K562 (cell line): ENCODE data around the gene MRPL28. TPM values are rescaled to one million over a fixed set of nuclear protein-coding genes. Genes with fewer than 3 reads are reported as not detected.
A peak's percentile ranks its signal among the peaks of the same experiment; 100 is the strongest.

Source experiments
- ARID1B ChIP-seq: fragments of 450-650 bp; IDR thresholded peaks from 2 replicates; pipeline ENCODE4 v1.6.1; 2016; ENCODE audit warnings: antibody characterized with exemption, mild to moderate bottlenecking, inconsistent platforms
- C11orf30 ChIP-seq: fragments of 450-650 bp; IDR thresholded peaks from 2 replicates; pipeline ENCODE4 v1.6.1; 2016; ENCODE audit warnings: low read depth, mild to moderate bottlenecking
- ESRRB ChIP-seq: fragments of 250-450 bp; sonication (Bioruptor Pico); IDR thresholded peaks from 2 replicates; pipeline ENCODE4 v1.5.0; 2020; ENCODE audit warnings: mild to moderate bottlenecking, moderate library complexity, borderline replicate concordance
- HMGN3 ChIP-seq: IDR thresholded peaks from 2 replicates; pipeline ENCODE4 v1.6.1; 2011; ENCODE audit warnings: borderline replicate concordance, low read depth, mild to moderate bottlenecking, mixed read lengths, low read length; ENCODE audit not compliant: insufficient read length; ENCODE audit errors: extremely low read depth
- MGA ChIP-seq: fragments of 450-650 bp; IDR thresholded peaks from 2 replicates; pipeline ENCODE4 v1.6.1; 2016; ENCODE audit warnings: mild to moderate bottlenecking, moderate library complexity
- MIER1 ChIP-seq: fragments of 450-650 bp; IDR thresholded peaks from 2 replicates; pipeline ENCODE4 v1.6.1; 2016; ENCODE audit warnings: antibody characterized with exemption, mild to moderate bottlenecking, low read depth
- POLR2B ChIP-seq: fragments of 450-650 bp; IDR thresholded peaks from 2 replicates; pipeline ENCODE4 v1.6.1; 2018; ENCODE audit warnings: low read depth; ENCODE audit not compliant: partially characterized antibody
- SIN3B ChIP-seq: fragments of 450-650 bp; IDR thresholded peaks from 2 replicates; pipeline ENCODE4 v1.6.1; 2017; ENCODE audit warnings: low read depth, mild to moderate bottlenecking, moderate library complexity
- SMC3 ChIP-seq: conservative IDR thresholded peaks from 2 replicates; pipeline ENCODE4 v1.6.1; 2011; ENCODE audit warnings: low read depth, low read length, improper control_type of control experiment; ENCODE audit not compliant: insufficient read depth
- SRSF3 ChIP-seq: fragments of 200-400 bp; formaldehyde crosslinking; IDR thresholded peaks from 2 replicates; pipeline ENCODE4 v1.6.1; 2016; ENCODE audit warnings: mild to moderate bottlenecking, low read length, moderate library complexity; ENCODE audit not compliant: insufficient read depth
- XRCC5 ChIP-seq: fragments of 200-400 bp; formaldehyde crosslinking; IDR thresholded peaks from 2 replicates; pipeline ENCODE4 v1.6.1; 2017; ENCODE audit warnings: low read depth, mild to moderate bottlenecking, low read length
- ZNF780A ChIP-seq: fragments of 250-450 bp; sonication (Bioruptor Pico); IDR thresholded peaks from 2 replicates; pipeline ENCODE4 v1.5.0; 2021; ENCODE audit warnings: mild to moderate bottlenecking
- polyA plus RNA-seq, 8 experiments: library from polyadenylated mRNA; depleted of rRNA in 4 of 8; stranded (reverse) in 5 of 8; unstranded in 3 of 8; fragments of >200 nt; fragmentation: Nextera tagmentation in 2 of 8; fragmentation: Illumina TruSeq in 1 of 8; extraction: Ambion mirVana in 2 of 8; extraction: Trizol in 1 of 8; gene quantifications; 2 replicates each; pipeline versions ENCODE4 v1.2.1 to v1.2.3, GENCODE V29; 2011 to 2014; ENCODE audit warnings: inconsistent platforms in 1 of 8, missing spikeins in 1 of 8
- total RNA-seq, 7 experiments: library from RNA; depleted of rRNA in 6 of 7; stranded (reverse); fragments of >200 nt in 6 of 7; fragmentation: Illumina TruSeq in 2 of 7; extraction: Trizol in 2 of 7; gene quantifications; 2 replicates each; pipeline versions ENCODE4 v1.2.1 to v1.2.3, GENCODE V29; 2011 to 2021; ENCODE audit warnings: low replicate concordance in 1 of 7
- TF ChIP-seq, protein P1 (sequence below): fragments of 450-650 bp; IDR thresholded peaks from 2 replicates; pipeline ENCODE4 v1.6.1; 2017; ENCODE audit warnings: antibody characterized with exemption

MRPL28 gene
- total and polyA plus RNA-seq, 9 of the 15 experiments (the other 6 are each of a cell fraction or from before 2014, with no cell fraction given): 2.5 to 323 (median 175) TPM

DNA sequence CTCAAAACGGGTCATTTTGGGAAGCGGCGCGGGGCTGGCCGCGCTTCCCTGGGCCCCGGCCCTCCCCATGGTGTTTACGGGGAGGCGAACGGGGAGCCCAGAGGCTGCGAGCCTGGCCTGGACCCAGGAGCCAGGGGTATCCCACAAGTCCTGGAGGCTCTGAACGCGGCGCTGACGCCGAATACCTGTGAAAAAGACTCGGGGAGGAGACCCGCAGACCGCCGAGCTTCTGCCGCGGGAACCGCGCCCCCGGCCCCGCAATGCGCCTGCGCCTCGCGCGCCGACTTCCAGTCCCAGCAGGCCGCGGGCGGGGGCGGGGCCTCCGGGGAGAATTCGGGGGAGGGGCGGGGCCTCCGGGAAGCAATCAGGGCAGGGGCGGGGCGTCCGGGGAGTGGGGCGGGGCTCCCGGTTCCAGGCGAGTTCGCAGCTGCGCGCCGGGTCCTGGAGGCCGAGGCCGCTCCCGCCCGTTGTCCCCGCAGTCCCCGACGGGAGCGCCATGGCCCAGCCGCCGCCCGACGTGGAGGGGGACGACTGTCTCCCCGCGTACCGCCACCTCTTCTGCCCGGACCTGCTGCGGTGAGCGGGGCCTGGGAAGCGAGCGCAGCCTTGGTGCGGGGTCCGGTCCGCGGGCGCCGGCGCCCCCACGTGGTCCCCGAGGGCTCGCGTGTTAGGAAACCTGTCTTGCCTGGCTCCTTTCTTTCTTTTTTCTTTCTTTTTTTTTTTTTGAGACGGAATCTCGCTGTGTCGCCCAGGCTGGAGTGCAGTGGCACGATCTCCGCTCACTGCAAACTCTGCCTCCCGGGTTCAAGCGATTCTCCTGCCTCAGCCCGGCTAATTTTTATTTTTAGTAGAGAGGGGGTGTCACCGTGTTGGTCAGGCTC is 31.4 kb upstream of the MRPL28 start, which contains the start of gene DECR2 (continued):
- TF ChIP-seq C11orf30 (no peak), HMGN3 (peak; percentile 68), SMC3 (0 out of 2 replicates have a peak, but pooled peaks have one; percentile 28), ARID1B (0 out of 2 replicates have a peak, but pooled peaks have one; percentile 11), ZNF780A (CRISPR knock-in tag) (0 out of 2 replicates have a peak, but pooled peaks have one; percentile 60), MGA (peak; percentile 80), POLR2B (peak; percentile 67), SIN3B (peak; percentile 56; the same call in 1 of the 2 replicates), ESRRB (CRISPR knock-in tag) (no peak), XRCC5 (peak; percentile 58; the same call in 1 of the 2 replicates), MIER1 (no peak), SRSF3 (no peak)
- TF ChIP-seq, protein P1, sequence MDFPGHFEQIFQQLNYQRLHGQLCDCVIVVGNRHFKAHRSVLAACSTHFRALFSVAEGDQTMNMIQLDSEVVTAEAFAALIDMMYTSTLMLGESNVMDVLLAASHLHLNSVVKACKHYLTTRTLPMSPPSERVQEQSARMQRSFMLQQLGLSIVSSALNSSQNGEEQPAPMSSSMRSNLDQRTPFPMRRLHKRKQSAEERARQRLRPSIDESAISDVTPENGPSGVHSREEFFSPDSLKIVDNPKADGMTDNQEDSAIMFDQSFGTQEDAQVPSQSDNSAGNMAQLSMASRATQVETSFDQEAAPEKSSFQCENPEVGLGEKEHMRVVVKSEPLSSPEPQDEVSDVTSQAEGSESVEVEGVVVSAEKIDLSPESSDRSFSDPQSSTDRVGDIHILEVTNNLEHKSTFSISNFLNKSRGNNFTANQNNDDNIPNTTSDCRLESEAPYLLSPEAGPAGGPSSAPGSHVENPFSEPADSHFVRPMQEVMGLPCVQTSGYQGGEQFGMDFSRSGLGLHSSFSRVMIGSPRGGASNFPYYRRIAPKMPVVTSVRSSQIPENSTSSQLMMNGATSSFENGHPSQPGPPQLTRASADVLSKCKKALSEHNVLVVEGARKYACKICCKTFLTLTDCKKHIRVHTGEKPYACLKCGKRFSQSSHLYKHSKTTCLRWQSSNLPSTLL: peak; percentile 35; the same call in 1 of the 2 replicates
